Germinal center (tissue), 1 donor: Measurements from ENCODE around the gene MAP3K3.

ENCODE experiments used
- DNase-seq: peaks from one replicate; pipeline ENCODE4 v3.0.0; 2012; ENCODE audit warnings: mixed read lengths, low spot score

Gene MAP3K3

DNA sequence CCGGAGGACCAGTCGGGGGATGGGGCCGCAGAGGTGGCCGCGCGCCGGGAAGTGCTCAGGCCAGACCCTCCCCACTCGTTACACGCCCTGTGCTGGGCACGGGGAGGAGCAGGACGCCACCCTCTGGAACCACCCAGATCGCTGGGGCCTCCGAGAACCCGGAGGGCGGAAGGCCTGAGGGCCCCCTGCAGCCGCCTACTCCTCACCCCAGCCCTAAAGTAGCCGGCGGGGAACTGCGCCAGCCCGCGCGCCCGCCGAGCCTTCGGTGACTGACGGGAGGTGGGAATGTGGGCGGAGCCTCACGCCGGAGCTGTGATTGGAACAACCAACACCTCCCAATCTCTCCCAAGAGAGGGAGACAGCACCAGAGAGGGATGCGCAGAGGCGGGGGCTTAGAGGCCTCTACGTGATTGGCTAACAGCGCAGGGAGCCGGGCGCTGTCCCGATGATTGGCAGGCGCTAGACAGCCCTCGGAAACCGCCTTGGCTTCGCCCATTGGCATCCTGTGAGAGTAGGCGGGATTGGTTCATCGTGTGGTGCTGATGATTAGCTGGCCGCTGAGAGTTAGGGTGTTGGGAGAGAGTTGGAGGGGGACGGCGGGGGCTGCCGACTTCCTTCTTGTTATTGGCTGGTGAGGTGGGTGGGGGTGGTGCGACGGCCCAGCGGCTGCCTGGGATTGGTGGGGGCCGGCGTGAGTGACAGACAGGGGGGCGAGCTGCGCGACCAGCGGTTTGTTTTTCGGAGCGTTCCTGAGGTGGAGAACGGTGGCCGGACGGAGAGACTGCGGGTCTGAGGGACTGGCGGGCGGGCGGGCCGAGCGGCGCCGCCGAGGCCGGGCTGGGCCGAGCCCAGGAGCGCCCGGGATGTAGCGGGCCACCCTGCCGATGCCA is at the start of gene MAP3K3:
Gene MAP3K3 (plus strand): TSS at position 734 of the 890 bp plus-strand sequence. CDS start 343 bp downstream, outside the sequence.
- DNase-seq, result peak; percentile 99

DNA sequence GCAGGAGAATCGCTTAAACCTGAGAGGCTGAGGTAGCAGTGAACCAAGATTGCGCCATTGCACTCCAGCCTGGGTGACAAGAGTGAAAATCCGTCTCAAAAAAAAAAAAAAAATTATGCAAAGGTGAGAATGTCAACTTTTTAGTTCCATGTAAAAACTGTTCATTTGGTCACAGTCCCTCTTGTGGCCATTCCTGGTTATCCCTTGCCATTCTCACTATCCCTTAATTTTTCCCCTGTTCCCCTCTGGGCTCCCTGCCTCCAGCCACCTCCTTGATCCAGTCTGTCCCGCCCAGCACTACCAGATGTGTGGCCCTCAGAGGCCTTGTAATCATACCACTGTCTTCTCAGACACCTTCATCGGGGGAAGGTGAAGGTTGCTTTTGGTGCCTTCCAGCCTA is 48.6 kb upstream of the MAP3K3 start:
- DNase-seq, result no peak

DNA sequence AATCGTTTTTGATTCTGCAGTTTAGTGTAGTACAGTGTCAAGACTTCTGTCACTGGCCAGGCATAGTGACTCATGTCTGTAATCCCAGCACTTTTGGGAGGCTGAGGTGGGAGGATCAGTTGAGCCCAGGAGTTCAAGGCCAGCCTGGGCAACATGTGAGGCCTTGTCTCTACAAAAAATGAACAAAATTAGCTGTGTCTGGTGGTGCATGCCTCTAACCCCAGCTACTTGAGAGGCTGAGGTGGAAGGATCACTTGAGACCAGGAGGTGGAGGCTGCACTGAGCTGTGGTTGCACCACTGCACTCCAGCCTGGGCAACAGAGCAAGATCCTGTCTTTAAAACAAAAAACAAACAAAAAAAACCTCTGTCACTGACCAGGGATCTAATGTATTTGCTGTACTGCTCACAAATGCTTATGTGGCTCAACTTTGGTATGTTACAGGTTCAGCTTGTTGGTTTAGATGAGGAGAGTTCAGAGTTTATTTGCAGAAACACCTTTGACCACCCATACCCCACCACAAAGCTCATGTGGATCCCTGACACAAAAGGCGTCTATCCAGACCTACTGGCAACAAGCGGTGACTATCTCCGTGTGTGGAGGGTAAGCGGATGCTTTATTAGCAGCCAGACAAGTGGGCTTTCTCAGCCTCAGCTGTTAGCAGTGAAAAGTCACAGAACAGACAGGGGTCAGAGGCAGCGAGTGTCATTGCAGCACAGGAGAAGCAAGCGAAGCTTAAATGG is 44.0 kb upstream of the MAP3K3 start:
- DNase-seq, result no peak

DNA sequence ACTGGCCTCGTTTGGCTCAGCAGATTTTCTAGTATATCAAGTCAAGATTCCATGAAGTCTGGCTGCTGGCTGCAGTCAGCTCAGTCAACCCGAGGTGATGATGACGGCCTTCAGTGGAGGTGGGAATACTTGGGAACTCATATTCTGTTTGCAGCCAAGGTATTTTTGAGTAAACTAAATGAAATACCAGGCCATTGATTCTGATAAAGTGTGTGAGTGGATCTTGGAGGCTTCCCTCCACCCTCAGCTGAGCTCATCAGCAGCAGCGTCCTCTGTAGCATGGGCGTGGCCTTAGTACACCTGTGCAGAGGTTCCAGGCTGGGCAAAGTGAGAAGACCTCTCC is 43.5 kb upstream of the MAP3K3 start:
- no peak for DNase-seq

DNA sequence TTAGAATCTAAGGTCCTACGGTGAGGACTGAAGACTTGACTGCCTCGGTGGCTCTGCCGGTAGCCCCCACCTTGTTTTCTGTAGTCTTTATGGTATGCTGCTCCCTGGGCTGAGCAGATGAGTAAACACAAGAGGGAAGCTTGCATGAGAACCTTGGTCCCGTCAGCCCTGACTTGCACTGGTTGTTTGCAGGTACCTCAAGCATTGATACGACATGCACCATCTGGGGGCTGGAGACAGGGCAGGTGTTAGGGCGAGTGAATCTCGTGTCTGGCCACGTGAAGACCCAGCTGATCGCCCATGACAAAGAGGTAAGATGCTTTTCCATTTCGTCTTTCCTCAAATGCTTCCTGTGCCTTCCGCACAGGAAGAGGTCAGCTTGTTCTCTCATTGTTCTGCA is 42.6 kb upstream of the MAP3K3 start:
- no peak for DNase-seq

DNA sequence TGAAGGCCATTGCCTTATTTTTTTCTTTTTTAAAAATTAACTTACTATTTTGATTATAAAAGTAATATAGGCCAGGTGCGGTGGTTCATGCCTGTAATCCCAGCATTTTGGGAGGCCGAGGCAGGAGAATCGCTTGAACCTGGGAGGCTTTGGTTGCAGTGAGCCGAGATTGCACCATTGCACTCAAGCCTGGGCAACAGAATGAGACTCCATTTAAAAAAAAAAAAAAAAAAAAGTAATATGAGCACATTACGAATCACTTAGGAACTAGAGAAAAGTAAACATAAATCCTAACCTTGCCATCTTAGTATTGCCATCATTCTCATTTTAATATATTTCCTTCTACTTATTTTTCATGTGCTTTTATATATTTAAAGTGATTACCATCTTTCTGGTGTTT is 34.4 kb upstream of the MAP3K3 start:
- DNase-seq, result no peak

DNA sequence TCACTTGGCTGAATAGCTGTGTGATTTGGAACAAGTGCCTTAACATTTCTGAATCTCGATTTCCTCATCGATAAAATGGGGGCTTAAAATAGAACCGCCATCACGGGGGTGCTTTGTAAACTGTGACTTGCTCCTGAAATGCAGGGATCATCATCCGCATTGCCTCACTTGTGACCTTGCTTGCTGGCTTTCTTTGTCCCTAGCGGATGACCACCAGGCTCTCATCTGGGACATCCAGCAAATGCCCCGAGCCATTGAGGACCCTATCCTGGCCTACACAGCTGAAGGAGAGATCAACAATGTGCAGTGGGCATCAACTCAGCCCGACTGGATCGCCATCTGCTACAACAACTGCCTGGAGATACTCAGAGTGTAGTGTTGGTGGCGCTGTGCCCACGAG is 33.4 kb upstream of the MAP3K3 start:
- DNase-seq, result no peak

DNA sequence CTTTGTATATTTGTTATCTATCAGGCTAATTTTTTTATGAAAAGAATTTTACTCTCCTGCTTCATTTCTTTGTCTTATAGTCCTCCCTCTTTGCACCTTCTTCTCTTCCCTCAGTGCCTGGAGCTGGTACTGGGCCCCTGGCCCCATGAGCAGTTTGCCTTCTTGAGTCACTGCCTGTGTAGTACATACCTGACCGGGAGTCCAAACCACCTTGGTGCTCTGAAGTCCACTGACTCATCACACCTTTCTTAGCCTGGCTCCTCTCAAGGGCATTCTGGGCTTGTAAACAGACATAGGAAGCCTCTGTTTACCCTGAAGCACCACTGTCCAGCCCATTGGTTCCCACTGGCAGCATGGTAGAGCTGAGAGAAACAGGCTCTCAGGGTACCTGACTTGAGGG is 32.6 kb upstream of the MAP3K3 start:
- DNase-seq, result no peak

DNA sequence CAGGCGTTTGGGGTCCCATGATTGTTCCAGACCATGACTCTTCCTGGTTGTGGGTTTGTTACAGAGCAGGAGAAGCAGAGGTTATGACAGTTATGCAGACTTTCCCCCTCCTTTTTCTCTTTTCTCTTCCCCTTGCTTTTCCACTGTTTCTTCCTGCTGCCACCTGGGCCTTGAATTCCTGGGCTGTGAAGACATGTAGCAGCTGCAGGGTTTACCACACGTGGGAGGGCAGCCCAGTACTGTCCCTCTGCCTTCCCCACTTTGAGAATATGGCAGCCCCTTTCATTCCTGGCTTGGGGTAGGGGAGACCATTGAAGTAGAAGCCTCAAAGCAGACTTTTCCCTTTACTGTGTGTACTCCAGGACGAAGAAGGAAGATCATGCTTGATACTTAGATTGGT is 29.4 kb upstream of the MAP3K3 start:
- no peak for DNase-seq

DNA sequence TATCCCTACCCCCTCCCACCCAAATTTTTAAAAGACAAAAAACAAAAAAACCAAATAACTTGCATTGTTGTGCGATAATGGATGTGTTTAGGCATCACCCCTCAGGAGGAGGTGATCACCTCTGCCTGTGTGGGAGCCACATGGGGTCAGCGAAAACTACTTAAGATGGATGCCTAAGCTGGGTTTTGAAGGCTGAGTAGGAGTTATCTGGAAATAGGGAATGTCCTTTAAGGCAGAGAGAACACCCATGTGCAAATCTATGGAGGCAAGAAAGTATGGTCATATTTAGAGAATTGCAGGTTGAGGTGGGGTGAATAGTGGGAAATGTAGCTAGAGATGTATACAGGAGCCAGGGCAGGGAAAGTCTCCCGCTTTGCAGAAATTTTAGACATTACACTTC is 27.1 kb upstream of the MAP3K3 start:
- DNase-seq, result no peak

DNA sequence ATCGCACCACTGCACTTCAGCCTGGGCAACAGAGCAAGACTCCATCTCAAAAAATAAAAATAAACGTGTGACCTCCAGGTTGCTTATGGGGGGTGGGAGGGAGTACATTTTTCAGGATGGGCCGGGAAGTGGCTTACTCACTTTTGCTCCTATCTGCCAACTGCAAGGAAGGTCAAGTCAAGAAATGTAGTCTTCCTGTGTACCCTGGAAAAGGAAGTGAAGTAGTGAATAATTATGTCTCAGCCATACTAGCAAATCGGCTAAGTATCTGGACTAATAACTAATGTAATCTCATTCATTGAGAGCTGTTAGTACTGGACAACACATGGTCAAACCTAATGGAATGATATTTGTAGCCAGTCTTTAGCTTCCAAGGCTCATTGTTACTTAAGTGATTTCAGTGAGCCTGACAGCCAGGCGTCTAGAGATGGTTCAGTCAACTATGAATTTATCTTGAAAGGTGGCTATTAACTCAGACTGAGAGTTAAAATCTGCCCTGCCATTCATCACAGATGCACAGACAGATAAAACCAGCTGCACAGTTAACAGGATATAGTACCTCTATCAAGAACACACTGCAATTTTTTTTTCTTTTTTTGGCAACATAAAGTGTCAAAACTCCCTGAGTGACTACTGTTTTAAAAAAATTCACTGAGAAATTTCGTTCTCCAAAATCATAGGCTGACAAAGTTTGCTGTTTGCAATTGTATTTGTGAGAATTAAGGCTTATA is 25.2 kb upstream of the MAP3K3 start:
- DNase-seq, result no peak

DNA sequence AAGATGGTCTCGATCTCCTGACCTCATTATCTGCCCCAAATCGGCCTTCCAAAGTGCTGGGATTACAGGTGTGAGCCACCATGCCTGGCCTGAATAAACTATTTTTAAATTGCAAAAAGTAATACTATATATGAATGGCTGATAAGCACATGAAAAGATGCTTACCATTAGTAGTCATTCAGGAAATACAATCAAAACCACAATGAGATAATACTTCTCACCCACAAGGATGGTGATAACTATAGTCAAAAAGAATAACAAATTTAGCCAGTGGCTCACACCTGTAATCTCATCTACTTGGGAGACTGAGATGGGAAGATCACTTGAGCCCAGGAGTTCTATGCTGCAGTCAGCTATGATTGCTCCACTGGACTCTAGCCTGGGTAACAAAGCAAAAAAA is 23.9 kb upstream of the MAP3K3 start:
- DNase-seq, result no peak

DNA sequence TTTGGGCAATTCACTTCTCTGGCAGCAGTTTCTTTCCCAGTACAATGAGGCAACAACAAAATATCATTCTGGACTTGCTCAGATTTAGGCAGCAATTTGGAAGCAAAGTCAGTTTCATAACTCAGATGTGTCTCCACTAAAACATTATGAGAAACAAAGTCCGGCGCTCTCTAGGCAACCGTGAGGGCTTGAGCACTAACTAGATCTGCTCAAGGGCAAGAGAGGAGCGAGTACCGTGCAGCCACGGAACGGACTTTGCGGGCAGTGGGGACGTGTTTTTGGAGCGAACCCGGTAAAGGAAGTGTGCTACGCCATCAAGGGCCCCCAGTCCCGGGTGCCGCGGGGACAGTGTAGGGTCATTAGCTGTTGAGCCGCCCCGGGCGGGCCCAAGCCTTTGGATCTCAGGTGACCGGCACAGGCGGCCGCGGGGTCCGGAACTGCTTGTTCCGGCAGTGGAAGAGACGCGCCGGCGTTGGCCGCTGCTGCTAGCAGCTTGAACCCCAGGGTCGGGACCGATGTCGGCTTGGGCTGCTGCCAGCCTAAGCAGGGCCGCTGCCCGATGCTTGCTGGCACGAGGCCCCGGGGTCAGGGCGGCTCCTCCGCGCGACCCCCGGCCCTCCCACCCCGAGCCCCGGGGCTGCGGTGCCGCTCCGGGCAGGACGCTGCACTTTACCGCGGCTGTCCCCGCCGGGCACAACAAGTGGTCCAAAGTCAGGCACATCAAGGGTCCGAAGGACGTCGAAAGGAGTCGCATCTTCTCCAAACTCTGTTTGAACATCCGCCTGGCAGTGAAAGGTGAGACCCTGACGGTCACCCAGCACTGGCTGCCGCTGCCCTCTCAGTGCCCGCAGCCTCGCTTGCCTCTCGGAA is 21.4 kb upstream of the MAP3K3 start, which contains the start of gene TACO1:
Gene TACO1 (plus strand): TSS at position 327 of the 870 bp plus-strand sequence. CDS start 189 bp downstream, at position 516.
- DNase-seq, result peak; percentile 77

DNA sequence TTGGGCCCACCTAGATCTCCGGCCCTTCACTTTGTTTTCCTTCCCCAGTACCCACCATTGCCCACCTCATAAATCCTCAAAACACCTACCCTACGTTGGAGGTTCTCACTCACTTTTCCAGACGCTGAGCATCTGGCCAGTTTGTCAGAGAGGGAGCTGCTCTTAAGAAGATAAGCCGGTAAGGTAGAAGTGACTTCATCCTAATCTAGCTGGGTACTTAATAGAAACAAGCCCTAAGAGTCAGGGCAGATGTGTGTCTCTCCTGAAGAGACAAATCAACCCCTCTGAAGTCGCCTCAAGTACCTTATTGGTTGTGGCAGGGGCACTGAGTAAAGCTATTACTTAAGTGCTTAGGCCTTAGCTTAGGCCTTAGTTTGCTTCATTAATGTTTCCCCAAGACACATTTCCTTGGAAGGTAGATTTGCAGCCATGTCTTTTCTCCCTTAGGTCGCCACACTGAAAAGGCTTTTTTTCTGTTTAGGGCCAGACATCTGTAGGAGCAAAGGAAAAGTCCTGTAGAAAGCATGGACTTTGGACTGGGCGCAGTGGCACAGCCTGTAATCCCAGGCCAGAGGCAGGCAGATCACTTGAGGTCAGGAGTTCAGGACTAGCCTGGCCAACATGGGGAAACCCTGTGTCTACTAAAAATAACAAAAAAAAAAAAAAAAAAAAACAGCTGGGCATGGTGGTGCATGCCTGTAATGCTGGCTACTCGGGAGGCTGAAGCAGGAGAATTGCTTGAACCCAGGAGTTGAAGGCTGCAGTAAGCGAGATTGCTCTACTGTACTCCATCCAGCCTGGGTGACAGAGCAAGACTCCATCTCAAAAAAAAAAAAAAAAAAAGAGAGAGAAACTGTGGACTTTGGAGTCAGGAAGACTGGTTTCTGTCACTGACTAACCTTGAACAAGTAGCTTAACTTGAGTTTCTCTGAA is 20.5 kb upstream of the MAP3K3 start:
- DNase-seq, result no peak

DNA sequence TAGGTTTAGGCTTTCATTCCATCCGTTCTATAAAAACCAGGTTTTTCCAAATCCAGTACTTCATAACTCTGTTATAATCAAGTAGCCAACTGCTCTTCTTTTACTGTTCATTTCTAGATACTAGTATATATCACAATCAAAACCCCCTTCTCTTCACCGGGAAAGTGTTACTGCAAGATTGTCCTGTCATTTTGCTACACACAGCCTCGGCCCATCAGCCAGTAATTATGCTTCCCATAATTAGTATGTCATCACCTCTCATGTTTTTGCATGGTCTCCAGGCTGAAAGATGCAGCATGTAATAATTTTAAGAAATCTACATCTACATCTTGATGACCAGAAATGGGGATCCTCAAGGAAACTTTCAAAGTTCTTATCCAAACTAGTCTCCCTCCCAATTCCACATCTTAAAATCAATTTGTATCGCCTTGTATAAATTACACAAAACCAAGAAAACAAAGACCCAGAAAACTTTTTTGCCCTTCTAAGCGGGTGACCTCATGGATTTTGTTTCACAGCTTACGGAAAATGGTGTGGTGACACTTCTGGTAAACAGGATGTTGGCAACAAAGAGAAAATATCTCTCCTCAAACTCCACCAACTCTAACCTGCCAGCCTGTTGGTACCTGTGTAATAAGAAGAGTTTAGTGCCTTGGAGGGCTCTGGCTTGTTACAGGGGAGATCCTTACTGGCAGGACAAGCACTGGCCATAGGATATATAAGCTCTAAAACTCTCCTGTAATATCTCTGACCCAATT is 12.2 kb upstream of the MAP3K3 start:
- no peak for DNase-seq

DNA sequence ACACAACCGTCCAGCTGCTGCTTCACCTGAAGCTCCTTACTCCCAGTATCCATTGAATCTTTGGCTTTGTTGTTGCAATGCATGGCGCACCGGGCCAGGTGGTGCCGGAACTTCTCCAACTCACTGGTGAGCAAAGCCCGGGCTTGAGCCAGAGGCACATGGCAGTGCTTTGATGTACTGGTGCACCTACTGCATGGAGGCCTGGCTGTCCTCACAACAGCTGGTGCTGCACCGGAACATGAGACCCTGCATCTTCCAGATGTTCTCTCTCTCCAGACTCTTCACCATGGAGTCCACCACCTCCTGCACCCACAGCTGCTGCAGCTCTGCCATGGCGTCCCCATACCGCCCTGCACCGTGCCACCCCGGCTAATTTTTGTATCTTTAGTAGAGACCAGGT is 11.4 kb upstream of the MAP3K3 start:
- DNase-seq, result no peak

DNA sequence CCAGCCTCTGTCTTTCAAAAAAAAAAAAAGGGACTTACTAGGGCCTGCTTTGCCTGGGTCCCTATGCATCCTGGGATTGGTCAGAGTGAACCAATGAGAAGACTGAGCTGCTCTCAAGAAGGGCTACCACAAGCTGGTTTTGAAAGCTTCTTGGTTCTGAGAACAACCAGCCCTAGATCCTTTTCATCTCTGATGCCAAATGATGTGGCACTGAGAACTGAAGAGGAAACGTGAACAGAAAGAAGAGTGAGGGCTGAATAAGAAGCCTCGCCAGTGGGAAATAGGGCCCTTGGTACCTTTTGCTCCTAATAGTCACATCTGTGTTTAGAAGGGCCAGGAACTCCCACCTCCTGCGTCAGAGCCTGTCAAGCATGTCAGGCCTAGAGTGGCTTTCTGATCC is 10.9 kb upstream of the MAP3K3 start:
- DNase-seq, result no peak

DNA sequence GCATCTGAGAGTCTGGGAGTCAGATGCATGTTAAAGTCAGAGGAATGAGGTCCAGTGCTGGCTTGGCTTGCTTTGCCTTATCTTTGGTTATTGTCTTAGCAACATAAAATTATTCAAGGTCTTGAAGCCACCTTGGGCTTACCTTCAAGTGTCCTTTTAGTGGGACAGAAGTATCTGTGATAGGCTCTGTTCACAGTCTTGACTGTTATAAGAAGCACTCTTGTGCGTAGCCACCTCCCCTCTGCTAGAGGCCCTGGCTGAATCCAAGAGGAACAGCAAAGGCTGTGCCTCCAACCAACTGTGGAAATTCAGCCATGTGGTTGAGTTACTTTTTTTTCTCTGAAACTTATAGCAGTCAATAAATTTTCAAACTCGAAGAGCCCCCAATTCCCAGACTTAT is 8.6 kb upstream of the MAP3K3 start:
- DNase-seq, result no peak

DNA sequence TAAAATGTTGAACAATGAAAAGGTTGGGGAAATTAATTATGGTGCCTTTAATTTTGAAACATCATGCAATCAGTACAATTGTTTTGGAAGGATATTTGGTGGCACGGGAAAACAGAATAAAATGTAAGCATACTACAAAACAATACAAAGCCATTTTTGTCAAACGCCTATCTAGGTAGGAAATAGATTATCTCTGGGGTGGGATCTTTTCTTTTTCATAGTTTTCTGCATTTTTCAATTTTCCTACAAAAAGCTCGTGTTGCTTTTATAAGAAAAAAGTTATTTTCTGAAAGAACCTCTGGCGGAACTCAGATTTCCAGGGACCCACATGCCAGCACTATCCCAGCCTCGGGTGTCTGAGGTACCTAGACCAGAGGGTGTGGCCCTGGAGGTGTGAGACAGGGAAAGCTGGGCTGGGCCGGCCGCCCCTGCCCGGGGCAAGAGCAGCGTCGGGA is 961 bp upstream of the MAP3K3 start:
- no peak for DNase-seq
